Omental fat pad (tissue), 4 donors: Measurements from ENCODE around the gene METTL24. TPM values are rescaled to one million over a fixed set of nuclear protein-coding genes. Genes with fewer than 3 reads are reported as not detected.

Experiments
- ATAC-seq: fragments of 150-250 bp; one replicate; pipeline ENCODE4 v1.9.1; 2016; ENCODE audit warnings: mild to moderate bottlenecking, moderate library complexity; ENCODE audit not compliant: low FRiP score
- DNase-seq: peaks from one replicate; pipeline ENCODE4 v3.0.0-alpha.2; 2019; ENCODE audit warnings: low spot score
- total RNA-seq, 4 donors: library from RNA; depleted of rRNA; stranded (reverse); fragments of >200 nt; gene quantifications; one replicate each; pipeline ENCODE4 v1.1.0, GENCODE V29; 2016
- TF ChIP-seq, protein P1 (sequence below), 3 donors: fragments of 450-650 bp; IDR thresholded peaks; one replicate each; pipeline ENCODE4 v1.5.1; 2016 to 2017; ENCODE audit warnings: antibody characterized with exemption in 3 of 3, mild to moderate bottlenecking in 3 of 3, moderate library complexity in 2 of 3

Gene METTL24
- total RNA-seq, 4 donors from 2014 or later, result 2.4 to 6.9 (median 2.7) TPM

- DNase-seq (no peak), ATAC-seq (no peak)
- TF ChIP-seq, protein P1, sequence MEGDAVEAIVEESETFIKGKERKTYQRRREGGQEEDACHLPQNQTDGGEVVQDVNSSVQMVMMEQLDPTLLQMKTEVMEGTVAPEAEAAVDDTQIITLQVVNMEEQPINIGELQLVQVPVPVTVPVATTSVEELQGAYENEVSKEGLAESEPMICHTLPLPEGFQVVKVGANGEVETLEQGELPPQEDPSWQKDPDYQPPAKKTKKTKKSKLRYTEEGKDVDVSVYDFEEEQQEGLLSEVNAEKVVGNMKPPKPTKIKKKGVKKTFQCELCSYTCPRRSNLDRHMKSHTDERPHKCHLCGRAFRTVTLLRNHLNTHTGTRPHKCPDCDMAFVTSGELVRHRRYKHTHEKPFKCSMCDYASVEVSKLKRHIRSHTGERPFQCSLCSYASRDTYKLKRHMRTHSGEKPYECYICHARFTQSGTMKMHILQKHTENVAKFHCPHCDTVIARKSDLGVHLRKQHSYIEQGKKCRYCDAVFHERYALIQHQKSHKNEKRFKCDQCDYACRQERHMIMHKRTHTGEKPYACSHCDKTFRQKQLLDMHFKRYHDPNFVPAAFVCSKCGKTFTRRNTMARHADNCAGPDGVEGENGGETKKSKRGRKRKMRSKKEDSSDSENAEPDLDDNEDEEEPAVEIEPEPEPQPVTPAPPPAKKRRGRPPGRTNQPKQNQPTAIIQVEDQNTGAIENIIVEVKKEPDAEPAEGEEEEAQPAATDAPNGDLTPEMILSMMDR (IDR thresholded peaks at IDR 0.05), result no peak
These were observed 9.0 kb downstream of the METTL24 start for GRCh38 chr6:110348961-110349690.

DNA sequence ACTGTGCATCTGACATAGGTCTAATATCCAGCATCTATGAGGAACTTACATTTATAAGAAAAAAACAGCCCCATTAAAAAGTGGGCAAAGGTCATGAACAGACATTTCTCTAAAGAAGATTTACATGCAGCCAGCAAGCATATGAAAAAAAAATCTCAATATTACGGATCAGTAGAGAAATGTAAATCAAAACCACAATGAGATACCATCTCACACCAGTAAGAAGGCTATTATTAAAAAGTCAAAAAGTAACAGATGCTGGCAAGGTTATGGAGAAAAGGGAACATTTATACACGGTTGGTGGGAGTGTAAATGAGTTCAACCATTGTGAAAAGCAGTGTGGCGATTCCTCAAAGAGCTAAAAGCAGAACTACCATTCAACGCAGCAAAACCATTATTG, 13.1 kb downstream of the METTL24 start:
- ATAC-seq (no peak), DNase-seq (no peak)
- TF ChIP-seq, protein P1 (IDR thresholded peaks at IDR 0.05), result no peak

DNA sequence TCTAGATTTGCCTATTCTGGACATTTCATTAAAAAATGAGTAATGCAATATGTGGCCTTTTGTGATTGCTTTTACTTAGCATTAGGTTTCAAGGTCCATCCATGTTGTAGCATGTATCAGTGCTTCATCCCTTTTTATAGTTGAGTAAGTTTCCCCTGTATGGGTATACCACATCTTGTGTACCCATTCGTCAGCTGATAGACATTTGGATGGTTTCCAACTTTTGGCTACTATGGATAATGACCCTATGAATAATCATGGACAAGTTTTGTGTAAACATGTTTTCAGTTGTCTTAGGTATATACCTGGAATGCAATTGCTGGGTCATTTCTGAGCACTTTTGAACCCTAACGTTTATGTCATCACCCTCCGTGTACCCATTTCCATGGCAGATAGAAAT, 15.4 kb downstream of the METTL24 start:
- TF ChIP-seq, protein P1 (IDR thresholded peaks at IDR 0.05), result no peak
- ATAC-seq (no peak), DNase-seq (no peak)

GRCh38 chr6:110341663-110342596, 16.2 kb downstream of the METTL24 start:
- TF ChIP-seq, protein P1 (IDR thresholded peaks at IDR 0.05), result no peak
- ATAC-seq (no peak), DNase-seq (no peak)

GRCh38 chr6:110341067-110341466, 17.1 kb downstream of the METTL24 start:
- no peak for ATAC-seq
- DNase-seq, result no peak
- TF ChIP-seq, protein P1 (IDR thresholded peaks at IDR 0.05), result no peak

GRCh38 chr6:110340392-110340965, 17.7 kb downstream of the METTL24 start:
- DNase-seq (no peak), ATAC-seq (no peak)
- TF ChIP-seq, protein P1 (IDR thresholded peaks at IDR 0.05), result no peak
